SK-N-SH (cell line): ENCODE measurements around the gene TMEM51. TPM values are rescaled to one million over a fixed set of nuclear protein-coding genes. Genes with fewer than 3 reads are reported as not detected.

Experiments used
- CTCF ChIA-PET: fragments of 300-600, 350-600 bp; formaldehyde crosslinking; extraction: SDS; loops from one replicate; lab custom pipeline; 2021; lab: Yijun Ruan, JAX
- POLR2A ChIA-PET: fragments of 350-600 bp; sonication (Branson Sonifier 250); formaldehyde crosslinking; extraction: SDS; loops from one replicate; lab custom pipeline; 2020; ENCODE audit warnings: antibody characterized with exemption, inconsistent platforms; lab: Yijun Ruan, JAX
- DNase-seq: peaks from one replicate; pipeline ENCODE4 v3.0.0; 2012
- H2AFZ ChIP-seq: fragments of 200-600 bp; sonication (generic); 2 replicates; pipeline ENCODE4 v1.8.1; 2016; ENCODE audit warnings: antibody characterized with exemption, mild to moderate bottlenecking, low read depth
- H3F3A ChIP-seq: fragments of 200-600 bp; sonication (generic); replicated peaks from 2 replicates; pipeline ENCODE3; 2016; ENCODE audit warnings: antibody characterized with exemption, mild to moderate bottlenecking; ENCODE audit not compliant: insufficient read depth
- H3K27ac ChIP-seq, 2 experiments: fragments of 200-500 bp in 1 of 2; fragments of 200-600 bp in 1 of 2; sonication (Bioruptor generic) in 1 of 2; sonication (generic), shearing (Covaris generic) in 1 of 2; 2 replicates each; pipeline versions ENCODE4 v1.5.1 to v1.6.1; 2014 to 2016; ENCODE audit warnings: low read depth in 2 of 2, inconsistent platforms in 1 of 2, low read length in 1 of 2, mild to moderate bottlenecking in 1 of 2, mixed read lengths in 1 of 2
- H3K27me3 ChIP-seq: fragments of 200-600 bp; sonication (generic), shearing (Covaris generic); 2 replicates; pipeline ENCODE4 v1.6.1; 2016; ENCODE audit warnings: mixed run types; ENCODE audit not compliant: insufficient read depth
- H3K36me3 ChIP-seq, 2 experiments: fragments of 200-500 bp in 1 of 2; fragments of 200-600 bp in 1 of 2; sonication (Bioruptor generic) in 1 of 2; sonication (generic) in 1 of 2; replicated peaks in 1 of 2; 2 replicates each; pipeline versions ENCODE3 to v1.5.1; 2014 to 2016; ENCODE audit warnings: low read length in 1 of 2, mild to moderate bottlenecking in 1 of 2; ENCODE audit not compliant: insufficient read depth in 2 of 2, control insufficient read depth in 1 of 2
- H3K4me1 ChIP-seq, 2 experiments: fragments of 200-500 bp in 1 of 2; fragments of 200-600 bp in 1 of 2; sonication (Bioruptor generic) in 1 of 2; sonication (generic), shearing (Covaris generic) in 1 of 2; 2 replicates each; pipeline versions ENCODE4 v1.5.1 to v1.6.1; 2014 to 2016; ENCODE audit warnings: low read depth in 1 of 2, low read length in 1 of 2, mixed run types in 1 of 2; ENCODE audit not compliant: insufficient read depth in 2 of 2, control insufficient read depth in 1 of 2
- H3K4me2 ChIP-seq: fragments of 200-600 bp; sonication (generic), shearing (Covaris generic); 2 replicates; pipeline ENCODE4 v1.6.1; 2017; ENCODE audit warnings: mixed run types
- H3K4me3 ChIP-seq, 2 experiments: fragments of 200-500 bp in 1 of 2; fragments of 200-600 bp in 1 of 2; sonication (Bioruptor generic) in 1 of 2; sonication (generic), shearing (Covaris generic) in 1 of 2; 2 replicates each; pipeline versions ENCODE4 v1.5.1 to v1.8.1; 2014 to 2016; ENCODE audit warnings: low read depth in 2 of 2, inconsistent platforms in 1 of 2, low read length in 1 of 2, mild to moderate bottlenecking in 1 of 2, mixed read lengths in 1 of 2, moderate library complexity in 1 of 2
- H3K79me2 ChIP-seq: fragments of 200-600 bp; sonication (generic); 2 replicates; pipeline ENCODE4 v1.8.1; 2017; ENCODE audit warnings: mild to moderate bottlenecking; ENCODE audit not compliant: insufficient read depth
- H3K9ac ChIP-seq: fragments of 200-600 bp; sonication (generic); 2 replicates; pipeline ENCODE4 v1.6.1; 2017; ENCODE audit warnings: mixed run types
- H3K9me2 ChIP-seq: fragments of 200-600 bp; sonication (generic); 2 replicates; pipeline ENCODE4 v1.6.1; 2017; ENCODE audit warnings: mixed run types
- H3K9me3 ChIP-seq: fragments of 200-600 bp; sonication (generic); 2 replicates; pipeline ENCODE4 v1.6.1; 2017; ENCODE audit warnings: mixed run types, mild to moderate bottlenecking, moderate library complexity
- H4K20me1 ChIP-seq: fragments of 200-600 bp; sonication (generic); 2 replicates; pipeline ENCODE4 v1.6.1; 2017; ENCODE audit warnings: mild to moderate bottlenecking, mixed run types; ENCODE audit not compliant: insufficient read depth
- ELF1 ChIP-seq: IDR thresholded peaks from 2 replicates; pipeline ENCODE4 v1.4.0; 2012
- EP300 ChIP-seq, 2 experiments: IDR thresholded peaks; 2 replicates each; pipeline versions ENCODE4 v1.4.0 to v1.6.1; 2012; ENCODE audit warnings: borderline replicate concordance in 1 of 2, low read depth in 1 of 2, low read length in 1 of 2
- FOXJ3 ChIP-seq: sonication (generic); formaldehyde crosslinking; IDR thresholded peaks from 2 replicates; pipeline ENCODE4 v1.5.1; 2020; ENCODE audit warnings: mild to moderate bottlenecking, missing genetic modification reagents
- FOXM1 ChIP-seq: IDR thresholded peaks from 2 replicates; pipeline ENCODE4 v1.4.0; 2012; ENCODE audit warnings: low read depth, mild to moderate bottlenecking
- MXI1 ChIP-seq: IDR thresholded peaks from 2 replicates; pipeline ENCODE4 v1.6.1; 2012; ENCODE audit warnings: mild to moderate bottlenecking, low read depth, low read length, improper control_type of control experiment
- POLR2AphosphoS5 ChIP-seq: IDR thresholded peaks from 2 replicates; pipeline ENCODE4 v1.6.1; 2012; ENCODE audit warnings: low read depth, low read length
- RAD21 ChIP-seq: IDR thresholded peaks from 2 replicates; pipeline ENCODE4 v1.6.1; 2012; ENCODE audit warnings: mild to moderate bottlenecking, low read length
- RCOR1 ChIP-seq: fragments of 150-350 bp; IDR thresholded peaks from 2 replicates; pipeline ENCODE4 v1.6.1; 2017; ENCODE audit warnings: antibody characterized with exemption, low read length
- RXRA ChIP-seq: IDR thresholded peaks from 2 replicates; pipeline ENCODE4 v1.4.0; 2012; ENCODE audit warnings: low read depth, mild to moderate bottlenecking, borderline replicate concordance
- SIN3A ChIP-seq: IDR thresholded peaks from 2 replicates; pipeline ENCODE4 v1.6.1; 2012; ENCODE audit warnings: low read depth, mild to moderate bottlenecking, low read length, moderate library complexity, borderline replicate concordance
- SMC3 ChIP-seq: IDR thresholded peaks from 2 replicates; pipeline ENCODE4 v1.6.1; 2012; ENCODE audit warnings: low read depth, low read length, improper control_type of control experiment
- TAF1 ChIP-seq: IDR thresholded peaks from 2 replicates; pipeline ENCODE4 v1.6.1; 2012; ENCODE audit warnings: low read depth, mild to moderate bottlenecking, low read length, moderate library complexity, borderline replicate concordance
- YY1 ChIP-seq: IDR thresholded peaks from 2 replicates; pipeline ENCODE4 v1.4.0; 2012; ENCODE audit warnings: low read depth, mild to moderate bottlenecking
- WGBS: methylation state at CpG from one replicate; pipeline ENCODE4 v1.1.6; 2017; ENCODE audit warnings: low lambda C conversion rate; 5-methylcytosine and 5-hydroxymethylcytosine counted together
- polyA plus RNA-seq, 3 experiments: library from polyadenylated mRNA; depleted of rRNA; stranded (reverse); fragments of >200 nt; gene quantifications; 2 replicates each; pipeline ENCODE4 v1.2.3, GENCODE V29; 2012
- TF ChIP-seq, protein P1 (sequence below): IDR thresholded peaks from 2 replicates; pipeline ENCODE4 v1.4.0; 2012; ENCODE audit warnings: low read depth, borderline replicate concordance
- TF ChIP-seq, protein P2 (sequence below): fragments of 150-350 bp; IDR thresholded peaks from 2 replicates; pipeline ENCODE4 v1.6.1; 2016; ENCODE audit warnings: mild to moderate bottlenecking, low read depth, low read length
- TF ChIP-seq, protein P3 (sequence below): IDR thresholded peaks from 2 replicates; pipeline ENCODE4 v1.6.1; 2012; ENCODE audit warnings: mild to moderate bottlenecking, low read depth, low read length, moderate library complexity
- TF ChIP-seq, protein P4 (sequence below): IDR thresholded peaks from 2 replicates; pipeline ENCODE4 v1.4.0; 2012; ENCODE audit warnings: low read depth, borderline replicate concordance
- TF ChIP-seq, protein P5 (sequence below): fragments of 200-600 bp; sonication (generic); IDR thresholded peaks from 2 replicates; pipeline ENCODE4 v1.6.1; 2017; ENCODE audit warnings: antibody characterized with exemption, mild to moderate bottlenecking, moderate library complexity

TMEM51 gene
- polyA plus RNA-seq, 1 of the 3 experiments (the other 2 are of a cell fraction): 25.6 TPM

DNA sequence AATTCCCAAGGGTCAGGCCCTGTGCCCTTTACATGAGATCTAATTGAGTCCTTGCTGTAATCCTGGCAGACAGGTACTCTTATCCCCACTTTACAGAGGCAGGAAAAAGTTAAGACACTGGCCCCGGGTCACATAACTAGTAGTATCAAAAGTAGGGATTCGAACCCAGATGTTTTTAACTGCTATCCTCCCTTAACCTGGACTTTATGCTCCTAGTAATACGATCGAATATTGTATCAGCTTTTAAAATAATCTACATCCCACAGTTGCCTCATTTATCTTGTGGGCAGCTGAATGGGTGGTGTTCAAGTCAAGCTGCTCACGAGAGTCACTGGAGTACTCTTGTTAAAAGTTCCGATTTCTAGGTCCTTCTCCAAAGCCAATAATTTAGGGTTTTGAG, 25.5 kb upstream of the TMEM51 start:
- 51% methylated on average over 6 of the region's 6 CpGs for WGBS
- DNase-seq: no peak
- Histone ChIP-seq H3K9me2 (no peaks in the 10 kb centered on the region), H3K9me3 (no peaks in the 10 kb centered on the region), H3K27ac (no peak overlapping the region), H3K4me3 (no peak overlapping the region), H4K20me1 (no peaks in the 10 kb centered on the region), H3K27me3 (no peaks in the 10 kb centered on the region), H2AFZ (no peak overlapping the region), H3F3A (no peaks in the 10 kb centered on the region), H3K4me2 (no peak overlapping the region), H3K9ac (no peak overlapping the region), H3K36me3 (no peaks in the 10 kb centered on the region), H3K79me2 (no peaks in the 10 kb centered on the region), H3K4me1 (peaks cover 0 to 7% of the 10 kb centered on the region in 2 experiments; a peak in 1 of 4 replicates)
- TF ChIP-seq, protein P1, sequence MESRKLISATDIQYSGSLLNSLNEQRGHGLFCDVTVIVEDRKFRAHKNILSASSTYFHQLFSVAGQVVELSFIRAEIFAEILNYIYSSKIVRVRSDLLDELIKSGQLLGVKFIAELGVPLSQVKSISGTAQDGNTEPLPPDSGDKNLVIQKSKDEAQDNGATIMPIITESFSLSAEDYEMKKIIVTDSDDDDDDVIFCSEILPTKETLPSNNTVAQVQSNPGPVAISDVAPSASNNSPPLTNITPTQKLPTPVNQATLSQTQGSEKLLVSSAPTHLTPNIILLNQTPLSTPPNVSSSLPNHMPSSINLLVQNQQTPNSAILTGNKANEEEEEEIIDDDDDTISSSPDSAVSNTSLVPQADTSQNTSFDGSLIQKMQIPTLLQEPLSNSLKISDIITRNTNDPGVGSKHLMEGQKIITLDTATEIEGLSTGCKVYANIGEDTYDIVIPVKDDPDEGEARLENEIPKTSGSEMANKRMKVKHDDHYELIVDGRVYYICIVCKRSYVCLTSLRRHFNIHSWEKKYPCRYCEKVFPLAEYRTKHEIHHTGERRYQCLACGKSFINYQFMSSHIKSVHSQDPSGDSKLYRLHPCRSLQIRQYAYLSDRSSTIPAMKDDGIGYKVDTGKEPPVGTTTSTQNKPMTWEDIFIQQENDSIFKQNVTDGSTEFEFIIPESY: no peak
- no peak for TF ChIP-seq RXRA
- no peak for TF ChIP-seq MXI1
- TF ChIP-seq YY1: no peak
- no peak for TF ChIP-seq RCOR1
- TF ChIP-seq SIN3A: no peak
- TF ChIP-seq, protein P2, sequence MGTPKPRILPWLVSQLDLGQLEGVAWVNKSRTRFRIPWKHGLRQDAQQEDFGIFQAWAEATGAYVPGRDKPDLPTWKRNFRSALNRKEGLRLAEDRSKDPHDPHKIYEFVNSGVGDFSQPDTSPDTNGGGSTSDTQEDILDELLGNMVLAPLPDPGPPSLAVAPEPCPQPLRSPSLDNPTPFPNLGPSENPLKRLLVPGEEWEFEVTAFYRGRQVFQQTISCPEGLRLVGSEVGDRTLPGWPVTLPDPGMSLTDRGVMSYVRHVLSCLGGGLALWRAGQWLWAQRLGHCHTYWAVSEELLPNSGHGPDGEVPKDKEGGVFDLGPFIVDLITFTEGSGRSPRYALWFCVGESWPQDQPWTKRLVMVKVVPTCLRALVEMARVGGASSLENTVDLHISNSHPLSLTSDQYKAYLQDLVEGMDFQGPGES: no peak
- TF ChIP-seq POLR2AphosphoS5: no peak
- TF ChIP-seq FOXJ3 (CRISPR knock-in tag): no peak
- no peak for TF ChIP-seq FOXM1
- TF ChIP-seq SMC3: no peak
- no peak for TF ChIP-seq RAD21
- no peak for TF ChIP-seq EP300 (IDR thresholded peaks at IDR 0.05; ENCODE audit: borderline replicate concordance in 1 of 2, low read depth in 1 of 2, low read length in 1 of 2)
- TF ChIP-seq, protein P3, sequence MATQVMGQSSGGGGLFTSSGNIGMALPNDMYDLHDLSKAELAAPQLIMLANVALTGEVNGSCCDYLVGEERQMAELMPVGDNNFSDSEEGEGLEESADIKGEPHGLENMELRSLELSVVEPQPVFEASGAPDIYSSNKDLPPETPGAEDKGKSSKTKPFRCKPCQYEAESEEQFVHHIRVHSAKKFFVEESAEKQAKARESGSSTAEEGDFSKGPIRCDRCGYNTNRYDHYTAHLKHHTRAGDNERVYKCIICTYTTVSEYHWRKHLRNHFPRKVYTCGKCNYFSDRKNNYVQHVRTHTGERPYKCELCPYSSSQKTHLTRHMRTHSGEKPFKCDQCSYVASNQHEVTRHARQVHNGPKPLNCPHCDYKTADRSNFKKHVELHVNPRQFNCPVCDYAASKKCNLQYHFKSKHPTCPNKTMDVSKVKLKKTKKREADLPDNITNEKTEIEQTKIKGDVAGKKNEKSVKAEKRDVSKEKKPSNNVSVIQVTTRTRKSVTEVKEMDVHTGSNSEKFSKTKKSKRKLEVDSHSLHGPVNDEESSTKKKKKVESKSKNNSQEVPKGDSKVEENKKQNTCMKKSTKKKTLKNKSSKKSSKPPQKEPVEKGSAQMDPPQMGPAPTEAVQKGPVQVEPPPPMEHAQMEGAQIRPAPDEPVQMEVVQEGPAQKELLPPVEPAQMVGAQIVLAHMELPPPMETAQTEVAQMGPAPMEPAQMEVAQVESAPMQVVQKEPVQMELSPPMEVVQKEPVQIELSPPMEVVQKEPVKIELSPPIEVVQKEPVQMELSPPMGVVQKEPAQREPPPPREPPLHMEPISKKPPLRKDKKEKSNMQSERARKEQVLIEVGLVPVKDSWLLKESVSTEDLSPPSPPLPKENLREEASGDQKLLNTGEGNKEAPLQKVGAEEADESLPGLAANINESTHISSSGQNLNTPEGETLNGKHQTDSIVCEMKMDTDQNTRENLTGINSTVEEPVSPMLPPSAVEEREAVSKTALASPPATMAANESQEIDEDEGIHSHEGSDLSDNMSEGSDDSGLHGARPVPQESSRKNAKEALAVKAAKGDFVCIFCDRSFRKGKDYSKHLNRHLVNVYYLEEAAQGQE: no peak
- TF ChIP-seq, protein P4, sequence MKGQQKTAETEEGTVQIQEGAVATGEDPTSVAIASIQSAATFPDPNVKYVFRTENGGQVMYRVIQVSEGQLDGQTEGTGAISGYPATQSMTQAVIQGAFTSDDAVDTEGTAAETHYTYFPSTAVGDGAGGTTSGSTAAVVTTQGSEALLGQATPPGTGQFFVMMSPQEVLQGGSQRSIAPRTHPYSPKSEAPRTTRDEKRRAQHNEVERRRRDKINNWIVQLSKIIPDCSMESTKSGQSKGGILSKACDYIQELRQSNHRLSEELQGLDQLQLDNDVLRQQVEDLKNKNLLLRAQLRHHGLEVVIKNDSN: no peak
- TF ChIP-seq ELF1: no peak
- TF ChIP-seq TAF1: no peak
- TF ChIP-seq, protein P5, sequence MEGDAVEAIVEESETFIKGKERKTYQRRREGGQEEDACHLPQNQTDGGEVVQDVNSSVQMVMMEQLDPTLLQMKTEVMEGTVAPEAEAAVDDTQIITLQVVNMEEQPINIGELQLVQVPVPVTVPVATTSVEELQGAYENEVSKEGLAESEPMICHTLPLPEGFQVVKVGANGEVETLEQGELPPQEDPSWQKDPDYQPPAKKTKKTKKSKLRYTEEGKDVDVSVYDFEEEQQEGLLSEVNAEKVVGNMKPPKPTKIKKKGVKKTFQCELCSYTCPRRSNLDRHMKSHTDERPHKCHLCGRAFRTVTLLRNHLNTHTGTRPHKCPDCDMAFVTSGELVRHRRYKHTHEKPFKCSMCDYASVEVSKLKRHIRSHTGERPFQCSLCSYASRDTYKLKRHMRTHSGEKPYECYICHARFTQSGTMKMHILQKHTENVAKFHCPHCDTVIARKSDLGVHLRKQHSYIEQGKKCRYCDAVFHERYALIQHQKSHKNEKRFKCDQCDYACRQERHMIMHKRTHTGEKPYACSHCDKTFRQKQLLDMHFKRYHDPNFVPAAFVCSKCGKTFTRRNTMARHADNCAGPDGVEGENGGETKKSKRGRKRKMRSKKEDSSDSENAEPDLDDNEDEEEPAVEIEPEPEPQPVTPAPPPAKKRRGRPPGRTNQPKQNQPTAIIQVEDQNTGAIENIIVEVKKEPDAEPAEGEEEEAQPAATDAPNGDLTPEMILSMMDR: no peak
- ChIA-PET POLR2A (interaction anchor here (1.2 to 1.6 kb wide), 5 partner anchors 12 to 144 kb away, joined by 3 to 24 read pairs (median 5); partner anchors contain the start of gene TMEM51), CTCF (interaction anchor here (0.6 to 11.1 kb wide), 39 partner anchors 9 to 303 kb away, joined by 3 to 119 read pairs (median 5); partner anchors contain the start of genes FHAD1 and TMEM51)
